Daoy (cell line): ENCODE measurements around the gene GOSR2. TPM values are rescaled to one million over a fixed set of nuclear protein-coding genes. Genes with fewer than 3 reads are reported as not detected.

ENCODE experiments used
- DNase-seq: peaks from one replicate; pipeline ENCODE4 v3.0.0-alpha.2; 2015; ENCODE audit warnings: low read depth
- total RNA-seq: library from RNA; depleted of rRNA; stranded (reverse); fragments of >200 nt; shearing (Covaris generic); gene quantifications from 2 replicates; pipeline ENCODE4 v1.2.3, GENCODE V29; 2014; rRNA removed

Gene GOSR2
- total RNA-seq, 1 experiment from 2014 or later: 67.7 TPM

GRCh38 chr17:46991617-46992016 lies 68.7 kb downstream of the GOSR2 start:
- DNase-seq: no peak

Other genes with a start within 250 kb of the GOSR2 start
- gene WNT3, start 104.5 kb upstream of the GOSR2 start, total RNA-seq: 2.4 and 3.4 TPM in 2 replicates
- gene WNT9B, start 71.6 kb upstream of the GOSR2 start, total RNA-seq: 0.06 TPM in 1 of 2 replicates, not detected in the other
- 0.27 and 0.29 TPM in 2 replicates for gene RPRML, start 56.1 kb downstream of the GOSR2 start, total RNA-seq